CD4-positive, alpha-beta T cell treated with Interleukin-6 at 100 ng/mL for 8 hours (primary cell): ENCODE data around the gene GBF1.
"Not testable (repeated sequence)": the region's sequence is repeated elsewhere in the genome, so short reads cannot be mapped to it uniquely, and the experiment has no call there.

Experiments
- DNase-seq: peaks from one replicate; pipeline ENCODE4 v3.0.0-alpha.2; 2020; ENCODE audit warnings: mixed read lengths, low spot score

GBF1 gene

GRCh38 chr10:102274062-102274461 lies 28.7 kb downstream of the GBF1 start:
- no peak for DNase-seq

GRCh38 chr10:102275343-102275742 lies 30.0 kb downstream of the GBF1 start:
- DNase-seq = no peak

- no peak for DNase-seq
These were observed 33.8 kb downstream of the GBF1 start for GRCh38 chr10:102279104-102279503.

- no peak for DNase-seq
These were observed 35.2 kb downstream of the GBF1 start for GRCh38 chr10:102280397-102281101.

GRCh38 chr10:102281102-102281487 lies 35.8 kb downstream of the GBF1 start:
- no peak for DNase-seq

- no peak for DNase-seq
These were observed 38.2 kb downstream of the GBF1 start for GRCh38 chr10:102283488-102283887.

- no peak for DNase-seq
These were observed 38.6 kb downstream of the GBF1 start for GRCh38 chr10:102283890-102284289.

- no peak for DNase-seq
These were observed 39.2 kb downstream of the GBF1 start for GRCh38 chr10:102284531-102284930.

GRCh38 chr10:102285133-102285532 lies 39.8 kb downstream of the GBF1 start:
- DNase-seq = no peak

GRCh38 chr10:102286216-102286615 lies 40.9 kb downstream of the GBF1 start:
- no peak for DNase-seq

GRCh38 chr10:102287538-102287937 lies 42.2 kb downstream of the GBF1 start:
- no peak for DNase-seq

GRCh38 chr10:102287991-102288390 lies 42.7 kb downstream of the GBF1 start:
- no peak for DNase-seq

- no peak for DNase-seq
These were observed 44.0 kb downstream of the GBF1 start for GRCh38 chr10:102289356-102289755.

- DNase-seq = no peak
These were observed 44.5 kb downstream of the GBF1 start for GRCh38 chr10:102289840-102290239.

GRCh38 chr10:102291221-102291905 lies 46.0 kb downstream of the GBF1 start:
- DNase-seq = no peak

GRCh38 chr10:102297101-102297500 lies 51.8 kb downstream of the GBF1 start:
- DNase-seq = no peak

GRCh38 chr10:102298899-102299298 lies 53.6 kb downstream of the GBF1 start:
- no peak for DNase-seq

- DNase-seq = no peak
These were observed 54.5 kb downstream of the GBF1 start for GRCh38 chr10:102299873-102300272.

GRCh38 chr10:102300278-102300843 lies 55.0 kb downstream of the GBF1 start:
- no peak for DNase-seq

GRCh38 chr10:102300912-102301311 lies 55.6 kb downstream of the GBF1 start:
- DNase-seq = not testable (repeated sequence)

GRCh38 chr10:102301332-102301731 lies 56.0 kb downstream of the GBF1 start:
- not testable (repeated sequence) for DNase-seq

- DNase-seq = no peak
These were observed 57.3 kb downstream of the GBF1 start for GRCh38 chr10:102302611-102303010.

- no peak for DNase-seq
These were observed 60.7 kb downstream of the GBF1 start for GRCh38 chr10:102306006-102306405.
